GM12891 (cell line): ENCODE data around the gene RAB11FIP3.

Experiments
- PAX5 ChIP-seq: IDR thresholded peaks from 2 replicates; pipeline ENCODE4 v1.6.1; 2011; ENCODE audit warnings: low read length, moderate library complexity, mild to moderate bottlenecking; ENCODE audit not compliant: insufficient read depth, severe bottlenecking
- POLR2A ChIP-seq: IDR thresholded peaks from 2 replicates; pipeline ENCODE4 v1.6.1; 2011; ENCODE audit warnings: low read depth, low read length, control low read depth
- POLR2AphosphoS5 ChIP-seq: IDR thresholded peaks from 2 replicates; pipeline ENCODE4 v1.6.1; 2011; ENCODE audit warnings: low read depth, low read length, control low read depth
- TAF1 ChIP-seq: IDR thresholded peaks from 2 replicates; pipeline ENCODE4 v1.6.1; 2011; ENCODE audit warnings: low read depth, low read length, control low read depth

GRCh38 chr16:396605-397004 is 28.8 kb upstream of the RAB11FIP3 start:
- TF ChIP-seq PAX5: no peak
- no peak for TF ChIP-seq POLR2A
- no peak for TF ChIP-seq TAF1
- TF ChIP-seq POLR2AphosphoS5: no peak
